SU-DHL-6 (cell line): Measurements from ENCODE around the gene REPS1.

Experiments used
- CTCF ChIP-seq: fragments of 200-600 bp; sonication (generic); IDR thresholded peaks from one replicate; pipeline ENCODE4 v1.5.1; 2017; ENCODE audit warnings: antibody characterized with exemption, mild to moderate bottlenecking, low read length, moderate library complexity; ENCODE audit not compliant: insufficient read depth, poor library complexity, severe bottlenecking
- EZH2phosphoT487 ChIP-seq: fragments of 200-600 bp; sonication (generic), shearing (Covaris generic); conservative IDR thresholded peaks from 2 replicates; pipeline ENCODE4 v1.6.1; 2018; ENCODE audit warnings: mild to moderate bottlenecking, antibody characterized with exemption, low read length, moderate library complexity, mixed read lengths

GRCh38 chr6:138869398-138869797 lies 118.7 kb downstream of the REPS1 start:
- TF ChIP-seq CTCF (no peak), EZH2phosphoT487 (no peak)
